Mesenchymal stem cell (in vitro differentiated cells and primary cell): ENCODE data around the gene MED8.

Source experiments
- DNase-seq: peaks from one replicate; pipeline ENCODE4 v3.0.0-alpha.2; 2013
- H2AFZ ChIP-seq: one replicate; pipeline ENCODE4 v1.6.1; 2013; ENCODE audit warnings: low read depth, mild to moderate bottlenecking, control low read depth, inconsistent platforms, low read length, moderate library complexity
- H2AK5ac ChIP-seq: 2 replicates; pipeline ENCODE4 v1.6.1; 2013; ENCODE audit warnings: low read length, moderate library complexity, mild to moderate bottlenecking, inconsistent platforms; ENCODE audit not compliant: severe bottlenecking
- H2BK120ac ChIP-seq: one replicate; pipeline ENCODE4 v1.6.1; 2013; ENCODE audit warnings: low read depth, mild to moderate bottlenecking, inconsistent platforms, low read length, moderate library complexity
- H2BK12ac ChIP-seq, 2 experiments: one replicate each; pipeline ENCODE4 v1.6.1; 2013; ENCODE audit warnings: inconsistent platforms in 2 of 2, low read length in 2 of 2, mild to moderate bottlenecking in 2 of 2, moderate library complexity in 2 of 2, control low read depth in 1 of 2
- H2BK15ac ChIP-seq: one replicate; pipeline ENCODE4 v1.6.1; 2013; ENCODE audit warnings: mild to moderate bottlenecking, low read depth, inconsistent platforms; ENCODE audit not compliant: poor library complexity, severe bottlenecking
- H2BK5ac ChIP-seq: 2 replicates; pipeline ENCODE4 v1.6.1; 2013; ENCODE audit warnings: low read depth, mild to moderate bottlenecking, low read length, control low read depth, inconsistent platforms; ENCODE audit not compliant: poor library complexity, severe bottlenecking
- H3K14ac ChIP-seq, 2 experiments: one replicate each; pipeline ENCODE4 v1.6.1; 2013; ENCODE audit warnings: inconsistent platforms in 2 of 2, low read length in 2 of 2, control low read depth in 1 of 2, mild to moderate bottlenecking in 1 of 2, moderate library complexity in 1 of 2
- H3K18ac ChIP-seq, 2 experiments: one replicate each; pipeline ENCODE4 v1.6.1; 2013; ENCODE audit warnings: inconsistent platforms in 2 of 2, low read length in 2 of 2, control low read depth in 1 of 2, low read depth in 1 of 2, mild to moderate bottlenecking in 1 of 2
- H3K23ac ChIP-seq, 2 experiments: one replicate each; pipeline ENCODE4 v1.6.1; 2013; ENCODE audit warnings: inconsistent platforms in 2 of 2, low read length in 2 of 2, mild to moderate bottlenecking in 2 of 2, moderate library complexity in 2 of 2, control low read depth in 1 of 2
- H3K27ac ChIP-seq: 2 replicates; pipeline ENCODE4 v1.5.1; 2013; ENCODE audit warnings: mild to moderate bottlenecking, moderate library complexity, low read length, control low read depth, inconsistent platforms; ENCODE audit not compliant: poor library complexity, severe bottlenecking
- H3K27me3 ChIP-seq, 2 experiments: 2 replicates each; pipeline versions ENCODE4 v1.6.1 to v1.7.0; 2013; ENCODE audit warnings: low read length in 2 of 2, mild to moderate bottlenecking in 2 of 2, moderate library complexity in 2 of 2, control low read depth in 1 of 2, inconsistent platforms in 1 of 2; ENCODE audit not compliant: control insufficient read depth in 1 of 2, insufficient read depth in 1 of 2
- H3K36me3 ChIP-seq, 2 experiments: 2 replicates each; pipeline versions ENCODE4 v1.6.1 to v1.7.0; 2013; ENCODE audit warnings: low read length in 2 of 2, control low read depth in 1 of 2, inconsistent platforms in 1 of 2, low read depth in 1 of 2, mild to moderate bottlenecking in 1 of 2; ENCODE audit not compliant: insufficient read depth in 2 of 2, control insufficient read depth in 1 of 2
- H3K4ac ChIP-seq, 2 experiments: one replicate each; pipeline ENCODE4 v1.6.1; 2013; ENCODE audit warnings: inconsistent platforms in 2 of 2, low read length in 2 of 2, mild to moderate bottlenecking in 2 of 2, moderate library complexity in 2 of 2, control low read depth in 1 of 2, low read depth in 1 of 2
- H3K4me1 ChIP-seq: 2 replicates; pipeline ENCODE4 v1.6.1; 2013; ENCODE audit warnings: low read depth, low read length, control low read depth; ENCODE audit not compliant: control insufficient read depth, insufficient read depth
- H3K4me2 ChIP-seq: 2 replicates; pipeline ENCODE4 v1.6.1; 2013; ENCODE audit warnings: low read length, mild to moderate bottlenecking, inconsistent platforms; ENCODE audit not compliant: poor library complexity, severe bottlenecking
- H3K4me3 ChIP-seq, 2 experiments: 2 replicates each; pipeline versions ENCODE4 v1.5.1 to v1.7.0; 2013; ENCODE audit warnings: low read length in 2 of 2, mild to moderate bottlenecking in 2 of 2, control low read depth in 1 of 2, low read depth in 1 of 2; ENCODE audit not compliant: insufficient read depth in 1 of 2
- H3K79me1 ChIP-seq: replicated peaks from 2 replicates; pipeline ENCODE4 v1.6.1; 2013; ENCODE audit warnings: mild to moderate bottlenecking, control low read depth, low read length, inconsistent platforms; ENCODE audit not compliant: poor library complexity, severe bottlenecking
- H3K9ac ChIP-seq: 2 replicates; pipeline ENCODE4 v1.7.0; 2013; ENCODE audit warnings: mild to moderate bottlenecking, low read length, moderate library complexity
- H3K9me3 ChIP-seq: 2 replicates; pipeline ENCODE4 v1.7.0; 2013; ENCODE audit warnings: mild to moderate bottlenecking, low read length; ENCODE audit not compliant: control insufficient read depth
- H4K8ac ChIP-seq: one replicate; pipeline ENCODE4 v1.6.1; 2013; ENCODE audit warnings: inconsistent platforms, mild to moderate bottlenecking, low read length, moderate library complexity
- H4K91ac ChIP-seq: one replicate; pipeline ENCODE4 v1.6.1; 2013; ENCODE audit warnings: mild to moderate bottlenecking, low read length, inconsistent platforms
- WGBS: methylation state at CpG from one replicate; pipeline ENCODE4 v1.1.7; 2013; ENCODE audit warnings: mixed read lengths; 5-methylcytosine and 5-hydroxymethylcytosine counted together

MED8 gene

GRCh38 chr1:43395523-43395922 lies 5.9 kb upstream of the MED8 start:
- Histone ChIP-seq H2AFZ (no peak overlapping the region), H3K18ac (no peak overlapping the region), H3K14ac (no peak overlapping the region), H3K9ac (no peak overlapping the region), H3K9me3 (no peaks in the 10 kb centered on the region), H3K4ac (no peak overlapping the region), H3K27me3 (no peaks in the 10 kb centered on the region), H3K27ac (no peak overlapping the region), H3K4me2 (no peak overlapping the region), H2BK5ac (no peak overlapping the region), H4K8ac (no peak overlapping the region), H2BK12ac (no peak overlapping the region), H3K4me1 (peaks cover 3% of the 10 kb centered on the region), H3K36me3 (peaks cover 5 to 36% of the 10 kb centered on the region in 2 experiments), H3K4me3 (no peak overlapping the region), H2AK5ac (no peak overlapping the region), H3K23ac (no peak overlapping the region), H2BK15ac (no peak overlapping the region), H4K91ac (no peak overlapping the region), H2BK120ac (no peak overlapping the region), H3K79me1 (peaks cover 25% of the 10 kb centered on the region)
- no peak for DNase-seq
- 100% methylated on average over 1 of the region's 4 CpGs for WGBS

- Histone ChIP-seq H3K4me3 (no peak overlapping the region), H2BK5ac (no peak overlapping the region), H3K14ac (no peak overlapping the region), H3K27me3 (no peaks in the 10 kb centered on the region), H3K27ac (no peak overlapping the region), H4K8ac (no peak overlapping the region), H4K91ac (no peak overlapping the region), H3K9ac (no peak overlapping the region), H2BK120ac (no peak overlapping the region), H2BK12ac (no peak overlapping the region), H2AFZ (no peak overlapping the region), H3K79me1 (peaks cover 14% of the 10 kb centered on the region), H3K9me3 (no peaks in the 10 kb centered on the region), H3K36me3 (peaks cover 5 to 40% of the 10 kb centered on the region in 2 experiments), H3K18ac (no peak overlapping the region), H2BK15ac (no peak overlapping the region), H3K4me2 (no peak overlapping the region), H3K4me1 (peaks cover 9% of the 10 kb centered on the region), H2AK5ac (no peak overlapping the region), H3K4ac (no peak overlapping the region), H3K23ac (no peak overlapping the region)
- WGBS: 80% methylated on average over 3 of the region's 3 CpGs
- no peak for DNase-seq
Measured at GRCh38 chr1:43392702-43393101, 3.1 kb upstream of the MED8 start.

GRCh38 chr1:43388613-43389012 lies 987 bp downstream of the MED8 start:
- Histone ChIP-seq H2AK5ac (no peak overlapping the region), H3K36me3 (peaks cover 24 to 49% of the 10 kb centered on the region in 2 experiments), H3K4me3 (peak overlapping the region in 1 of 2 experiments; percentile 89), H3K9me3 (no peaks in the 10 kb centered on the region), H3K9ac (peak overlapping the region; percentile 97), H3K23ac (no peak overlapping the region), H2BK120ac (no peak overlapping the region), H4K91ac (no peak overlapping the region), H3K27ac (no peak overlapping the region), H3K79me1 (peaks cover 22% of the 10 kb centered on the region), H3K4me1 (peaks cover 9% of the 10 kb centered on the region), H3K27me3 (no peaks in the 10 kb centered on the region), H2BK12ac (no peak overlapping the region), H2AFZ (no peak overlapping the region), H2BK15ac (no peak overlapping the region), H3K4ac (no peak overlapping the region), H3K4me2 (peak overlapping the region; percentile 67), H3K14ac (no peak overlapping the region), H3K18ac (no peak overlapping the region), H4K8ac (no peak overlapping the region), H2BK5ac (no peak overlapping the region)
- no peak for DNase-seq
- 71% methylated on average over 3 of the region's 3 CpGs for WGBS

- no peak overlapping the region for H2BK15ac ChIP-seq
- peak overlapping the region; percentile 97 for H3K9ac ChIP-seq
- H3K4me3 ChIP-seq: peak overlapping the region in 1 of 2 experiments; percentile 89
- no peaks in the 10 kb centered on the region for H3K27me3 ChIP-seq
- H3K9me3 ChIP-seq: no peaks in the 10 kb centered on the region
- 77% methylated on average over 3 of the region's 4 CpGs for WGBS
- peaks cover 9% of the 10 kb centered on the region for H3K4me1 ChIP-seq
- no peak overlapping the region for H3K4ac ChIP-seq
- no peak overlapping the region for H2AFZ ChIP-seq
- H2BK12ac ChIP-seq: no peak overlapping the region
- peak; percentile 35 for DNase-seq
- H3K18ac ChIP-seq: no peak overlapping the region
- peaks cover 27 to 49% of the 10 kb centered on the region in 2 experiments for H3K36me3 ChIP-seq
- H3K14ac ChIP-seq: no peak overlapping the region
- H4K91ac ChIP-seq: no peak overlapping the region
- H3K79me1 ChIP-seq: peaks cover 24% of the 10 kb centered on the region
- H2BK120ac ChIP-seq: no peak overlapping the region
- H3K27ac ChIP-seq: no peak overlapping the region
- H4K8ac ChIP-seq: no peak overlapping the region
- no peak overlapping the region for H2BK5ac ChIP-seq
- H3K4me2 ChIP-seq: peak overlapping the region; percentile 67
- H2AK5ac ChIP-seq: no peak overlapping the region
- H3K23ac ChIP-seq: no peak overlapping the region
Measured at GRCh38 chr1:43387976-43388599, 1.5 kb downstream of the MED8 start.
